ENCODE measurements around the gene OVOL1.
"Not testable (repeated sequence)": the region's sequence is repeated elsewhere in the genome, so short reads cannot be mapped to it uniquely, and the experiment has no call there.

OVOL1 gene

DNA sequence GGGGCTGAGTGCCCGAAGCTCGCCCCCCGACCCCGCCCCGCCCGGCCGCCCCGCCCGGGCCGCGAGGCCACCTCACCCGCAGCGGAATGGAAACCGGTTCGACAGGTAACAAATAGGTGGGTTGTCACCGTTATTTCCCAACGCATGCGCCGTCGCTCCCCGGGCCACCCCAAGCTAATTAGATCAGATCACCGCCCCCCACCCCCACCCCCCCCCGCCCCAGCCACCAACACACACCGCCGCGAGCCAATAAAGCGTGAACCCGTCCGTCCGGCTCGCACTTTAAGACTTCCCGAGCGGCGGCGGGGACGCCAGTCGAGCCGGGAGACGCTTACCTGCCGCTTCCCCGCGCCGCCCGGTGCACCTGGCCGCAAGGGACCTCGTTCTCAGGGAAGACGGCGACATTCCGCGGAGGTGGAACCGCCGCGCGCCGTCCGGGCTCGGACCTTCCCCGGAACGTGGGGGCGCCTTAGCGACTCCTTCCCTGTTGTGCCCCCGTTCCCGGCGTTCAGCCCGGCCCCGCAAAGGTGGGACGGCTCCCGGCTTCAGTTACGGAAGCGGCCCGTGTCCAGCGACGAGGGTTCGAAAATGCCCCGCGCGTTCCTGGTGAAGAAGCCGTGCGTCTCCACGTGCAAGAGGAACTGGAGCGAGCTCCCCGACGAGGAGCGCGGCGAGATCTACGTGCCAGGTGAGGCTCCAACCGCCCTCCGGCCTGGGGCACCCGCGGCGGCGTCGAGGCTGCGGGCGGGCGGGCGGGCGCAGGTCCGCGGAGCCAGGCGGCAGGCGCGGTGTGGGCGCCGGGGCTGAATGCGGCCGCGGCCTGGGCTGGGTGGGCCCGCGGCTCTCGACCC lies at the start of gene OVOL1:
TSS of gene OVOL1 (plus strand) at position 278 of the 851 bp plus-strand sequence. CDS start at position 589, 311 bp downstream.
- DNase-seq: peak; percentile 47

DNA sequence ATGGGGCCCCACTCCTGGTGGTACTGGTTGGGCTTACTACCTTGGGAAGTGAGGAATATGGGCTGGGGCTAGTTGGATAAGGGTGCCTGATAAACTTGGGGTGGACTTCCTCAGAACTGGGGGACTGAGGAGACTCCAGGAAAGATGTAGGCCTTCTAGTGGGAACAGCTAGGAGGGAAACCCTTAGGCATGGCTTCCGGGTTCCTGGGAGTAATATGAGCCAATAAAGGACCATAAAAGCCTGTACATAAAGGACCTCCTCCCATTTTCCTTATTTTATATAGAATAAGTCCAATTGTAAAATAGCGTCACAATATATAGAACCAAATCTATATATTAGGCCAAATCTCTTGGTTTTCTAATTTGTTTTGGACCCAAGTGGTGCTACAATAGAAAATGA lies 47.8 kb upstream of the OVOL1 start:
- DNase-seq: no peak

DNA sequence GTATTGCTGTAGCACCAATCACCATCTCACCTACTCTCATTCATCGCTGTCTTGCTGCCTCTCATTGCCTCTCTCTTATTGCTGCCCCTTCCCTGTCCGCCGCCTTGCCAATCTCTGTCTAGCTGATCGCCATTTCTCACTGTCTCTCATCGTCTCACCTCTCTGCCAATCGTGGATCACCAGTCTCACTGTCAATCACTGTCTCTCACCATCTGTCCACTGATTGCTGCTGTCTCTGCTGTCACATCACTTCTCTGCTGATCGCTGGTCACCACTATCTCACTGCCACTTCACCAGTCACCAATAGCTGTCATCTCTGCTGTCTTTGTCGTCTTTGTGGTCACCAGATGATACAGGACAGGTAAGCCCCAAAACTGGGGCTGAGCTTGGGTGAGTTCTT lies 45.7 kb upstream of the OVOL1 start:
- no peak for DNase-seq

DNA sequence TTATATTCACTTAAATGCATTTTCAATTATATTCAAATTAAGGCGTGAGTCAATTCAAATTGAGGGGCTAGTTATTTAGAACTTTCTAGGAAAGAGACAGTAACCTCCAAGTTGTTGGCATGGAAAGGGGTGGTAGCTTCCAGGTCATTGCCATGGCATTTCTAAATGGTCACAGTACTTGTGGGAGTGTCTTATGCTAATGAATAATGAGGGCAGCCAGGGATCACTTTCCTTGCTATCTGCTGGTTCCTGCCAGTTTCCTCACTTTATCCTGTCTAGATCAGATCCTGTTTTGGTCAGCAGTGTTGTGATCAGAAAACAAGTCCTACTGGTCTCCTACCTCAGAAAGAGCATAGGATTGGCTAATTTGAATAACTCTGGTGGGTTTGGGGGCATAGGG lies 44.5 kb upstream of the OVOL1 start:
- DNase-seq: no peak

DNA sequence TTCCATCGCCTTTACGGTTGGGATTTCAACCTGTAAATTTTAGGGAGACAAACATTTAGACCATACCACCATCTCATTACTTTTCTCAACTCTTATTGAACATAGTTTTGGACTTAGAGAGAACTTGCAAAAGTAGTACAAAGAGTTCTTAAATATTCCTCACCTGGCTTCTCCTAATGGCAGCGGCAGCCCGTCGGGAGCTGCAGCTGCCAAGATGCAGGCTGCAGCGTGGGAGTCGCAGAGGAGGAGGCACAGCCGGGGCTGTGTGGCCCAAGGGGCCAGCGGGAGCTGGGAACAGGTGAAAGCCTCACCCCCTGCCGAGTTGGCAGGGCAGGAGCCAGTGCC lies 43.2 kb upstream of the OVOL1 start:
- DNase-seq: no peak

DNA sequence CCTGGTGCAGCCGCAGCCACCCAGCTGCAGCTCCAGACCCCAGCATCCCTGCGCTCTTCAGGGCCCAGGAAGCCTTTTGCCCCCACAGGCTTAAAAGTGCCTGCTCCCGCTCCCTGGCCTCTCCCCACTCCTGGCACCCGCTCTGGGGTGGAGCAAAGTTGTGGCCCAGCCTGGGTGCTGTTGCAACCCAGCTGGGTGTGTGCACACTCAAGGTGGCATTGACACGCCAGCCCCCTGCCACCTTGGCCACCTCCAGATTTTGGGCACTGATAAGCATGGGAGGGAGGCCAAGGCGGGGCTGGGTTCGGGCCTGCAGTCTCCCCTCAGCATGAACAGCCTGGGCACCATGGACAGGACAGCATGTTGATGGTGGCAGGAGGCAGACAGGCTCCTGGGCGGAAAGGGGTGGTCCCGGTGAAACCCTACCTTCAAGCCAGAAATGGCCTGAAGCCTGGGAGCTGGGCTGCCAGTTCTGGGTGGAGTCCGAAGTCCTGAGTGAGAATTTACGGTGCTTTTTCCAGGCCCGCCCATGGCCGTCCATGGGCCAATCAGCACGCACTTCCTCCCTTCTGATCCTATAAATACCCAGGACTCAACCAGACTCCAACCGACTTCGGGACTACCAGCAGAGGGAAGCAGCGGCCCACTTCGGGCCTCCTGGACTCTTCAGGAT lies 42.7 kb upstream of the OVOL1 start:
- DNase-seq: peak; percentile 6

DNA sequence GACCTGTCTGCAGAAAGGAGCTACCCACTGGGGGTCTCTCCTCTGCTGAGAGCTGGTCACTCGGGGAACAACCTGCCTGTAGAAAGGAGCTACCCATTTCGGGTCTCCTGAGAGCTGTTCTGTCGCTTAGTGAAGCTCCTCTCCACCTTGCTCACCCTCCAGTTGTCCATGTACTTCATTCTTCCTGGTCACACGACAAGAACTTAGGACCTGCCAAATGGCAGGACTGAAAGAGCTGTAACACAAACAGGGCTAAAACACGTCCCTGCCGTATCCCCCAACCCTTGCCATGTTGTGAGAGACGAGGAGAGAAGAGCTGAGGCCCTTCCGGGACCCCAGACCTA lies 42.2 kb upstream of the OVOL1 start:
- no peak for DNase-seq

DNA sequence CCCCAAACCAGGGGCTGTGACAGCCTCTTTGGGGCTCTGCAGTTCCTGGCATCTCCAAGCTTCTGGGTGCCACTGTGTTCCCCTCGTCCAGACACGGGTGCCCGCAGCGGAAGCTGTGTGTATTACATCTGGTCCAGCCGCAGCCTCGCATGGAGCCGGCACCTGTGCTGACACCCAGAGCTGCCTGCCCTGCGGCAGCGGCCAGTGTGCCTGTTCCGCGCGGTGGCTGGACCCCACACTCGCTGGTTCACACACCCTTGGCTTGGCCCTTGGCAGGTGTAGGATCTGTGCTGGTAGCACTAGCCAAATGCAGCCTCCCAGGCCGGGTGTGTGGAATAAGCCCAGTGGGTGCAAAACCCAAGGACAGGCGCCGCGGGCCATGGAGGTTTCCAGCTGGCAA lies 41.8 kb upstream of the OVOL1 start:
- DNase-seq: no peak

DNA sequence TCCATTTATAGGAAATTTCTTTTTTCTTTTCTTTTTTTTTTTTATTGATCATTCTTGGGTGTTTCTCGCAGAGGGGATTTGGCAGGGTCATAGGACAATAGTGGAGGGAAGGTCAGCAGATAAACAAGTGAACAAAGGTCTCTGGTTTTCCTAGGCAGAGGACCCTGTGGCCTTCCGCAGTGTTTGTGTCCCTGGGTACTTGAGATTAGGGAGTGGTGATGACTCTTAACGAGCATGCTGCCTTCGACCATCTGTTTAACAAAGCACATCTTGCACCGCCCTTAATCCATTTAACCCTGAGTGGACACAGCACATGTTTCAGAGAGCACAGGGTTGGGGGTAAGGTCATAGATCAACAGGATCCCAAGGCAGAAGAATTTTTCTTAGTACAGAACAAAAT lies 24.7 kb upstream of the OVOL1 start:
- DNase-seq: not testable (repeated sequence)

DNA sequence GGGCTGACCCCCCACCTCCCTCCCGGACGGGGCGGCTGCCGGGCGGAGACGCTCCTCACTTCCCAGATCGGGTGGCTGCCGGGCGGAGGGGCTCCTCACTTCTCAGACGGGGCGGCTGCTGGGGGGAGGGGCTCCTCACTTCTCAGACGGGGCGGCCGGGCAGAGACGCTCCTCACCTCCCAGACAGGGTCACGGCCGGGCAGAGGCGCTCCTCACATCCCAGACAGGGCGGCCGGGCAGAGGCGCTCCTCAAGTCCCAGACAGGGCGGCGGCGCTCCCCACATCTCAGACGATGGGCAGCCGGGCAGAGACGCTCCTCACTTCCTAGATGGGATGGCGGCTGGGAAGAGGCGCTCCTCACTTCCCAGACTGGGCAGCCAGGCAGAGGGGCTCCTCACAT lies 24.0 kb upstream of the OVOL1 start:
- DNase-seq: not testable (repeated sequence)

DNA sequence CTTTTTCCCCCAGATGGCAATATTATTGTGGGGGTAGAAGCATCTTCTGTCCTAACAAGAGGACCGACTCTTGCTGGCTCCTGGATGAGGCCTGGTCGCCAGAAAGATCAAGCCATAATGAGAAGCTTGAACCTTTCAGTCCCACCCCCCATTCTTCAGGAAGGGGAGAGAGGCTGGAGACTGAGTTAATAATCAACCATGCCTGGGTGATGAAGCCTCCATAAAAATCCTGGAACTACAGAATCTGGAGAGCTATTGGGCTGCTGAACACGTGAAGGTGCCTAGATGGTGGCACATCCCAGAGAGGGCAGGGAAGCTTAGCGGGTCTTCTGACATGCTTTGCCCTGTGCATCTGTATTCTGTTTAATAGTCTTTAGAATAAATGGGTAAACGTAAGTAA lies 22.4 kb upstream of the OVOL1 start:
- DNase-seq: no peak

DNA sequence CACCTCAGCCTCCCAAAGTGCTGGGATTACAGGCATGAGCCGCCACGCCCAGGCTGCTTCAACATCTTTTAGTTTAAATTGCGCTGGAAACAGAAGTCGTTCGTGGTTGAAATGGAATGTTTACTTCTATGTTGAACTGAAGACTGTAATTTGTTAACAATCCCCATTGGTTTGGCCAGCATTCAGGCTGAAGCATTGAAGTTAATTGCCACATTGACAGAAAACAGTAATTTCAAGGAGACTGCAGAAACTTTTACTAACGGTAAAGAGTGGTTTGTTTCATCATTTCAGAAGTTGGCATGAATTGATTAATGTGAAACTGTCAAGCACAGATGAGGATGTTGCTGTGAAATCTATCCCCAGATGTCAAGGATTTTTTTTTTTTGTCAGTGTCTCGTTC lies 20.3 kb upstream of the OVOL1 start:
- DNase-seq: no peak

DNA sequence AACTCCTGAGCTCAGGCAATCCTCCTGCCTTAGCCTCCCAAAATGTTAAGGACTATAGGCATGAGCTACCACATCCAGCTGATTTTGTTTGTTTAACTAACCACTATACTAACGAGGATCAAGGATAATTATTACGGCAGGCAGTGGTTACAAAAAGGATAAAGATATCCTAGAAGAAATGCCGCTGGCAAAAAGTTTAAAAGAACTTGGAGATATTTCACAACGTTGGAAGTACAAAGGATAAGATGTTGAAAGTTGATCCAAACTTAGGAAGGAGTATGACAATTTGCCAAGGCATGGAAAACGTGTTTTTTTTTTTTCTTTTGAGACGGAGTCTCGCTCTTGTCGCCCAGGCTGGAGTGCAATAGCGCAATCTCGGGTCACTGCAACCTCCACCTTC lies 19.5 kb upstream of the OVOL1 start:
- no peak for DNase-seq

DNA sequence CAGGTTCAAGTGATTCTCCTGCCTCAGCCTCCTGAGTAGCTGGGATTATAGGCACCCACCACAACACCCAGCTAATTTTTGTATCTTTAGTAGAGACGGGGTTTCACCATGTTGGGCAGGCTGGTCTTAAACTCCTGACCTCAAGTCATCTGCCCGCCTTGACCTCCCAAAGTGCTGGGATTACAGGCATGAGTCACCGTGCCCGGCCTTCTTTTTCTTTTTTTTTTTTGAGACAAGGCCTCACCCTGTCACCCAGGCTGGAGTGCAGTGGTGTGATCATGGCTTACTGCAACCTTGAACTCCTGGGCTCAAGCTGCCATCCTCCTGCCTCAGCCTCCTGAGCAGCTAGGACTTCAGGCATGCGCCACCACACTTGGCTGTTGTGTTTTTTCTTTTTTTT lies 19.1 kb upstream of the OVOL1 start:
- not testable (repeated sequence) for DNase-seq

DNA sequence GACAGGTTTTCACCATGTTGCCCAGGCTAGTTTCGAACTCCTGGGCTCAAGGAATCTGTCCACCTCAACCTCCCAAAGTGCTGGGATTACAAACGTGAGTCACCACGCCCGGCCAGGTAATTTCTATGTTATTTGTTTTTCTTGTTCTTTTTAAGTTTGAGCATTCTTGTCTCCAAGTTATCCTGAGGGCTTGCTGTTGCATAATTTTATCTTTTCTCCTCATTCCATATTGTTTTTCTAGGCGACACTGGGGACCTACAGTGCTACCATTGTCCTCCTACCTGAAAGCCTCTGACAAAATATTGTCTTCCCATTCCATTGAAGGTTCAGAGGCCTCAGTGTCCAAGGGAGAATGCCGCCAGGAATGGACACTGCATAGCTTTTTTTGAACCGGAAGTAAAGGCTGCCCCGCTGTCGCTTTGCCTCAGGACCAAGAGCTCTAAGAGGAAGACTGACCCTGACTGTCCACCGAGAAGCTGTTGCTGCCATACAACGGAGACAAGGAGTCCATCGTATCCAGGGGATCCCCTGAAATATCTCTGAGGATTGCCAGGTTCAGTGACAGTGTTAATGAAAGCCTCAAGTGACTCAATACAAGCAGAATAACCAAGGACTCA lies 15.8 kb upstream of the OVOL1 start:
- DNase-seq: no peak

DNA sequence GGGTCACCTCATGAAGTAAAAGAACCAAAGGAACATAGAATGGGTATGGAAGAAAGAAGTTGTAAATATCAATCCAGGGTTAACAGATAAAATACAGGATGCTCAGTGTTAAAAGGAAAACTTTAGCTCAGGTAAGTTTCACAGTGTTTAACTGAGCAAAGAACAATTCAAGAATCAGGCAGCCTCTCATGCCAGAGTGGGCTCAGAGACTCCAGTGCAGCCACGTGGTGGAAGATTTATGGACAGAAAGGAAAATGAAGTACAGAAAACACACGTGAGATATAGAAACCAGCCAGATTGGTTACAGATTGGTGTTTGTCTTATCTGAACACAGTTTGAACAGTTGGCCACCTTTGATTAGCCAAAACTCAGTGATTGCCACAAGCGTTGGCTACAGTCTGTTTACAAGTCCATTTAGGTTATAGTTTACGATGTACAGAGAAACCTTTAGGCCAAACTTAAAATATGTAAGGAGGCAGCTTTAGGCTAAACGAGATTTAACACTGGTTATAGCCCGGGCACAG lies 15.2 kb upstream of the OVOL1 start:
- no peak for DNase-seq

DNA sequence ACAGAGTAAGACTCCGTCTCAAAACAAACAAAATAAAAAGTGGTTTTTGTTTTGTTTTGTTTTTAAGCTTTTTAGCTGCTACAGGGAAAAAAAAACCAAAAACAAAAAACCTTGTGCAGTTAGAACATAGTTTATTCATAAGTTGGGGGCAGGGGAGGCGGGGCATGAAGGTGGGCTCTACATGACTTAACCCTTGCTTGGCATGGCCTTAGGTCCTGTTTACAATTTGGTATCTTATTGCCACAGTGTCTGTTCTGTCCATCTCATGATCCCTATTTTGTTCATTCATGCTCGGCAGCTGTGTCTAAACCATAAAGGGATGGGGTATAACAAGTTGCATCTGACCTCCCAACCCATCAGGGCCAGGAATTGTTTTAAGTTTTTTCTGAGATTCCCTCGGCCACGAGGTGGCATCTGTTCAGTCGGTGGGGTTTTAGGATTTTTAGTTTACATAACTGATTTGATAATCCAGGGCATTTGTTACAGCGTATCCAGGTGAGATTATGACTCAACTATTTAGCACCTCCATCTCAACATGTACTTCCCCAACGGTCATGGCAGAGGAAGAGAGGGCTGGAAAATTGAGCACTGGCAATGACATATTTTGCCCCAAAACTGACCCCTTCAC lies 13.0 kb upstream of the OVOL1 start:
- no peak for DNase-seq

DNA sequence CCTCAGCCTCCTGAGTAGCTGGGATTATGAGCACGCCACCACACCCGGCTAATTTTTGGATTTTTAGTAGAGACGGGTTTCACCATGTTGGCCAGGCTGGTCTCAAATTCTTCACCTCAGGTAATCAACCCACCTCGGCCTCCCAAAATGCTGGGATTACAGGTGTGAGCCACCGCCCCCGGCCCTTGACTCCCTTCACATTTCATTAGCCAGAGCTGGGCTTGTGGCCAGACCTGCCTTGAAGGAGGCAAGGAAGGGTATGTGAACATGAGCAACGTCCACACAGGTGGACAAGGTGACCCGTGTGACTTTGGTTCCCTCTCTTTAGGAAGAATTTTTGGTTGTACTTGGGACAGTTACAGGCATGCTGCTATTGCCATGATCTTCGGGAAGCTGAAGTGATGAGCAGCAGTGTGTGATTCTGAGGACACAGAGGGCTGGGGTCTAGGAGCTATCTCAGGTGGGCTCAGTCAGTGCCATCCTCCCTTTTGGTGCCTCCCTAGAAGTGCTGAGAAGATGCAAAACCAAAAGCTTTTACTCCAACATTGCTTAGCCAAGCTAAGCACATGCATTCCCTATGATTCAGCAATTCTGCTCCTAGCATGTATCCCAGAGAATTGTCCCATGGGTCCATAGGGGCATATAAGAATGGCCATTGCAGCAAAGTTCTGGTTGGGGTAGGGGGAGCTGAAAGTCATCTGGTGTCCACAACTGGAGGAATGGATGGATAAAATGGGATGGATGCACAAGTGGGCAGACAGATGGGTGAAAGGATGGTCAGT lies 12.1 kb upstream of the OVOL1 start:
- DNase-seq: no peak

DNA sequence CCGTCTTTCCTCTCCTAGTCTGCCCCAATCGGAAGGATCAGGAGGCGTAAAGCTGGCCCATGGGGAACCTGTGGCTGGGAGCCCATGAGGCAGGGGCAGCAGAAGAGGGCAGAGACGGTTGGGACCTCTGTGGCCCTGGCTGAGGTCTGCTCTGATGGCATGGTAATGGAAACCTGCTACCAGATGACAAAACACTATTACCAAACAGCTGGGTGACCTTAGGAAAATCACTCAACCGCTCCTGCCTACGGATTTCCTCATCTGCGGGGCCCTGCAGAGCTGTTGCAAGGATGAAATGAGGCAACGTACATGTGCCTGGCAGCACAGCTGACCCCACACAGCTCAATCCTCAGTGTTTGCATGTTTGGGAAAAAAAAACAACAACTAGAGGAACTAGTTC lies 10.7 kb upstream of the OVOL1 start:
- DNase-seq: no peak

DNA sequence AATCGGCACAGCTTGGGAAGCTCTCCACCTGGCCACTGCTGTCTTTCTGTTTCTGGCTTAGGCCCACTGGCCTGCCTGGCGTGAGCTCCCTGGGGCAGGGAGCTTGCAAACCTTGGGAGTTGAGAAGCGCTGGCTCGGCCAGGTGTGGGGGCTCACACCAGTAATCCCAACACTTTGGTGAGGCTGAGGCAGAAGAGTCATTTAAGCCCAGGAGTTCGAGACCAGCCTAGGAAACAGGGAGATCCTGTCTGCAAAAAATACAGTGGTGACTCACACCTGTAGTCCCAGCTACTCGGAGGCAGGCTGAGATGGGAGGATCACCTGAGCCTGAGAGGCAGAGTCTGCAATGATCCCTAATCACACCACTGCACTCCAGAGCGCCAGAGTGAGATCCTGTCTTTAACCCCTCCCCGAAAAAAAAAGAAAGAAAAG lies 10.1 kb upstream of the OVOL1 start:
- DNase-seq: no peak

DNA sequence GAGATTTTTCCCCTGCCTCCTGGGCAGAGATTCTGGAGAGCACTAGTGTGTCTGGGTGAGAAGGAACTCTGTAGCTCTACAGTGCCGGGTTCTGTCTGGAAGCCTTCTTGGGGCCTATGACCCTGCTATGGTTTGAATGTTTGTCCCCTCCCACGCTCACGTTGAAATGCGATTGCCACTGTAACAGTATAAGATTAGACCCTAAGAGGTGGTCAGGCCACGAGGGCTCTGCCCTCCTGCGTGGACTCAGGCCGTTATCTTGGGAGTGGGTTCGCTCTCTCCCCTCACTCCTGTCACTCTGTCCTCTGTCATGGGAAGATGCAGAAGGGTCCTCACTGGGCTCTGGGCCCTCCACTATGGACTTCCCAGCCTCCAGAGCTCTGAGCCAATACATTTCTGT lies 9.6 kb upstream of the OVOL1 start:
- no peak for DNase-seq

DNA sequence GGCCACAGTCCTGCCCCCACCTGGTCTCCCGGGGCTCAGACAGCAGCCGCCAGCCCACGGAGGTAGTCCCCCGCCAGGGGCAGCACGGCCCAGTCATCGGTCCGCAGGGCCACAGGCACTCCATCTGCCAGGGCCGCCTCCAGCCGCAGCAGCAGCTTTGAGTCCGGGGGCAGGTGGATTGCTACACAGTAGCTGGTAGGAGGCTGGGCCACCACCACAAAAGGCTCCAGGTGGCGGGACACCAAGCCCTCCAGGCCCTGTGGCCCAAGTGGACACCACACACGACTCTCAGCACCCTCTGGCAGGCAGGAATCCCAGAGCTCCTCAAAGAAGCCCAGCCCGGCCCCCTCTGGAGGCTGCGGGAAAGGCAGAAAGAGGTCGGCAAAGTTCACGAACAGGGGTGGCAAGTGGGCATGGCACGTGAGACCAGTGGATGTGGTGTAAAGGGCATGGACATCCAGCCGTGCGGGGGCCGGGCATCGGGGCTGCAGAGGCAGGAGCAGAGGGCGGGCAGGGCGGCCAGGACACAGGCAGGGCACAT lies 9.0 kb upstream of the OVOL1 start:
- DNase-seq: no peak

Data from retina (tissue), 1 donor.